Measurements from ENCODE around the gene CCNB1. TPM values are rescaled to one million over a fixed set of nuclear protein-coding genes. Genes with fewer than 3 reads are reported as not detected.
"Not testable (repeated sequence)": the region's sequence is repeated elsewhere in the genome, so short reads cannot be mapped to it uniquely, and the experiment has no call there.

Gene CCNB1
- total and polyA plus RNA-seq, 2 experiments from 2014 or later, result 37.1 to 143 TPM

GRCh38 chr5:69217151-69217511 lies 50.2 kb downstream of the CCNB1 start:
- Histone ChIP-seq H3K27me3 (no peaks in the 10 kb centered on the region), H3K4me1 (ENCODE audit: low read depth) (peaks cover 9% of the 10 kb centered on the region), H3K4me3 (peak overlapping the region; percentile 79), H3K27ac (no peak overlapping the region), H3K9me3 (ENCODE audit: low read depth) (no peaks in the 10 kb centered on the region), H3K36me3 (no peaks in the 10 kb centered on the region)
- no peak for DNase-seq (ENCODE audit: low read depth in 1 of 2, low spot score in 1 of 2)
- TF ChIP-seq CTCF (IDR thresholded peaks at IDR 0.05; ENCODE audit: low read depth, low read length), result no peak

DNA sequence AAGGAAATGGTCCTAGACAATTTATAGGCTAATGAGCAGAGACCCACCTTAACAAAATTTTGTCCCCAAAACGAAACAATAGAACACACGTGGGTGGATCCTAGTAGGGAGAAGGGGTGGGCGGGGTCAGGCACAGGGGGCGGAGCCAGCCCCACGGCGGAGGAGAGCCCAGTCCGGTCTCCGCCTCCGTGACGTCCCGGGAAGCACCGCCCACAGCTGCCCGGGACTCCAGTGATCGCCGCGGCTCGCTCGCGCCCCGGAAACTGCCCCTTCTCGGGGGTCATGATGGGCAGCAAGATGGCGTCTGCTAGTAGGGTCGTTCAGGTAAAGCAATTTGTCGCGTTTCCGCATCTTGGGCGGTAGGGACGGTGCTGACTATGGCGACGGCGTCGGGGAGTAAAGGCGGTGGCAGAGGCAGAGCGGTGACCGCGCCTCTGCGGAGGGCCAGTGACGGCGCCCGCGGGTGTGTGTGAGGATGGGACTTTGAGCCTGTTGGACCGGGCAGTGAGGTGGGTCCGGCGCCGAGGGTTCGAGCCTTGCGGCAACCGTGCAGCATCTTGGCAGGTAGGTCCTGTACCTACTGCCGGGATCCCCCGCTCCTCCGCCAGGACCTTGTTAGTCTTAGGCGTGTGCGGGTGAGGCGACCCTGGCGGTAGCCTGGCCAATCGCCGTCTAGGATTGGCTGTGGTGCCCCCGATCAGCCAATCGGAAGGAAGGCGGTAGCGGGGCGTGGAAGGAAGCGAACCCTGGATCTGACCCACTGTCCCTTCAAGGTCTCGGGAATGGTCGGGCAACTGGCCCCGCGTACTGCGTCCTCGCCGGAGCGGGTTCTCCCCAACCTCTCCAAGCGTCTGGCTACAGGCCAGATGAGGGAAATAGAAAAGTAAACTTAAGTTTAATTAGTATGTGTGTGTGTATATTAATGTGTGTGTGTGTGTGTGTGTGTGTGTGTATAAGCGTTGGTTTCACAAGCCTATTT lies 50.9 kb downstream of the CCNB1 start:
- TF ChIP-seq CTCF (IDR thresholded peaks at IDR 0.05; ENCODE audit: low read depth, low read length), result no peak
- Histone ChIP-seq H3K27ac (peak overlapping the region; percentile 79), H3K9me3 (ENCODE audit: low read depth) (no peaks in the 10 kb centered on the region), H3K27me3 (no peaks in the 10 kb centered on the region), H3K4me3 (peak overlapping the region; percentile 79), H3K4me1 (ENCODE audit: low read depth) (peaks cover 9% of the 10 kb centered on the region), H3K36me3 (no peaks in the 10 kb centered on the region)
- DNase-seq (ENCODE audit: low read depth in 1 of 2, low spot score in 1 of 2), result peak; percentile 95 to 96

DNA sequence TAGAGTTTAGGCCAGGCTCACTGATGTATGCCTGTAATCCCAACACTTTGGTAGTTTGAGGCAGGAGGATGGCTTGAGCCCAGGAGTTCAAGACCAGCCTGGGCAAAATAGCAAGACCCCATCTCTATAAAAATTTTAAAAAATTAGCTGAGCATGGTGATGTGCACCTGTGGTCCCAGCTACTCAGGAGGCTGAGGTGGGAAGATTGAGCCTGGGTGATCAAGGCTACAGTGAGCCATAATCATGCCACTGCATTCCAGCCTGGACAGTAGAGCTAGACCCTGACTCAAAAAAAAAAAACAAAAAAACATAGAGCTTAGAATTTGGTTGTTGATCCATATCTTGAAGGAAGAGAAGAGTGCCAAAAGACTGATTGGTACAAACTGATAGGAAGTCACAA lies 53.0 kb downstream of the CCNB1 start:
- H3K27ac ChIP-seq, result no peak overlapping the region
- no peaks in the 10 kb centered on the region for H3K9me3 ChIP-seq (ENCODE audit: low read depth)
- no peaks in the 10 kb centered on the region for H3K27me3 ChIP-seq
- no peaks in the 10 kb centered on the region for H3K36me3 ChIP-seq
- H3K4me3 ChIP-seq, result no peak overlapping the region
- H3K4me1 ChIP-seq (ENCODE audit: low read depth), result peaks cover 9% of the 10 kb centered on the region
- no peak for DNase-seq (ENCODE audit: low read depth in 1 of 2, low spot score in 1 of 2)
- TF ChIP-seq CTCF (IDR thresholded peaks at IDR 0.05; ENCODE audit: low read depth, low read length), result no peak

- H3K27ac ChIP-seq; H3K4me3 ChIP-seq; H3K27me3 ChIP-seq; H3K9me3 ChIP-seq (ENCODE audit: low read depth); H3K4me1 ChIP-seq (ENCODE audit: low read depth); H3K36me3 ChIP-seq; DNase-seq (ENCODE audit: low read depth in 1 of 2, low spot score in 1 of 2): not testable (repeated sequence)
Observed at GRCh38 chr5:69220371-69220770, 53.4 kb downstream of the CCNB1 start.

DNA sequence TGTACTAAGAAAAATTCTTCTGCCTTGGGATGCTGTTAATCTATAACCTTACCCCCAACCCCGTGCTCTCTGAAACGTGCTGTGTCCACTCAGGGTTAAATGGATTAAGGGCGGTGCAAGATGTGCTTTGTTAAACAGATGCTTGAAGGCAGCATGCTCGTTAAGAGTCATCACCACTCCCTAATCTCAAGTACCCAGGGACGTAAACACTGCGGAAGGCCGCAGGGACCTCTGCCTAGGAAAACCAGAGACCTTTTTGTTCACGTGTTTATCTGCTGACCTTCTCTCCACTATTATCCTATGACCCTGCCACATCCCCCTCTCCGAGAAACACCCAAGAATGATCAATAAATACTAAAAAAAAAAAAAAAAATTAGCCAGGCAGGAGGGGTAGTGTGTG lies 53.9 kb downstream of the CCNB1 start:
- H3K27ac ChIP-seq; H3K4me1 ChIP-seq (ENCODE audit: low read depth); H3K27me3 ChIP-seq; H3K36me3 ChIP-seq; DNase-seq (ENCODE audit: low read depth in 1 of 2, low spot score in 1 of 2); H3K9me3 ChIP-seq (ENCODE audit: low read depth); H3K4me3 ChIP-seq: not testable (repeated sequence)

GRCh38 chr5:69224520-69224919 lies 57.6 kb downstream of the CCNB1 start:
- H3K9me3 ChIP-seq (ENCODE audit: low read depth), result no peaks in the 10 kb centered on the region
- no peak overlapping the region for H3K27ac ChIP-seq
- peaks cover 6% of the 10 kb centered on the region for H3K36me3 ChIP-seq
- no peaks in the 10 kb centered on the region for H3K27me3 ChIP-seq
- no peak for TF ChIP-seq CTCF (IDR thresholded peaks at IDR 0.05; ENCODE audit: low read depth, low read length)
- no peaks in the 10 kb centered on the region for H3K4me1 ChIP-seq (ENCODE audit: low read depth)
- H3K4me3 ChIP-seq, result no peak overlapping the region
- no peak for DNase-seq (ENCODE audit: low read depth in 1 of 2, low spot score in 1 of 2)

All from cardiac muscle cell (in vitro differentiated cells and primary cell).